RWPE2 (cell line): Measurements from ENCODE around the gene AKR7A2.

Experiments
- ATAC-seq: fragments of 200-7000 bp; cut with Tn5 transposase; 3 replicates; pipeline ENCODE4 v1.9.1; 2021; ENCODE audit warnings: low read depth
- DNase-seq: peaks from one replicate; pipeline ENCODE4 v3.0.0-alpha.2; 2020; ENCODE audit warnings: low spot score
- H3K27ac ChIP-seq: fragments of 450-650 bp; 2 replicates; pipeline ENCODE4 v1.5.1; 2017; ENCODE audit warnings: mild to moderate bottlenecking; ENCODE audit not compliant: poor library complexity, severe bottlenecking
- H3K27me3 ChIP-seq: fragments of 250-450 bp; sonication (Bioruptor Pico); 2 replicates; pipeline ENCODE4 v1.5.1; 2021; ENCODE audit warnings: mild to moderate bottlenecking, moderate library complexity; ENCODE audit not compliant: insufficient read depth, poor library complexity, severe bottlenecking
- H3K36me3 ChIP-seq: fragments of 250-450 bp; sonication (Bioruptor Pico); 2 replicates; pipeline ENCODE4 v1.5.1; 2020; ENCODE audit warnings: low read depth, mild to moderate bottlenecking, moderate library complexity
- H3K4me1 ChIP-seq: fragments of 250-450 bp; sonication (Bioruptor Pico); 2 replicates; pipeline ENCODE4 v1.5.1; 2021; ENCODE audit warnings: mild to moderate bottlenecking, moderate library complexity; ENCODE audit not compliant: insufficient read depth, poor library complexity, severe bottlenecking
- H3K4me3 ChIP-seq: fragments of 250-450 bp; sonication (Bioruptor Pico); 2 replicates; pipeline ENCODE4 v1.5.1; 2021; ENCODE audit warnings: mild to moderate bottlenecking, moderate library complexity; ENCODE audit not compliant: severe bottlenecking
- H3K9me3 ChIP-seq: fragments of 250-450 bp; sonication (Bioruptor Pico); 2 replicates; pipeline ENCODE4 v1.5.1; 2021; ENCODE audit warnings: mild to moderate bottlenecking, moderate library complexity; ENCODE audit not compliant: severe bottlenecking
- TF ChIP-seq, protein P1 (sequence below): fragments of 450-650 bp; IDR thresholded peaks from one replicate; pipeline ENCODE4 v1.5.1; 2017; ENCODE audit warnings: mild to moderate bottlenecking, moderate library complexity; ENCODE audit not compliant: poor library complexity, severe bottlenecking

The AKR7A2 gene

DNA sequence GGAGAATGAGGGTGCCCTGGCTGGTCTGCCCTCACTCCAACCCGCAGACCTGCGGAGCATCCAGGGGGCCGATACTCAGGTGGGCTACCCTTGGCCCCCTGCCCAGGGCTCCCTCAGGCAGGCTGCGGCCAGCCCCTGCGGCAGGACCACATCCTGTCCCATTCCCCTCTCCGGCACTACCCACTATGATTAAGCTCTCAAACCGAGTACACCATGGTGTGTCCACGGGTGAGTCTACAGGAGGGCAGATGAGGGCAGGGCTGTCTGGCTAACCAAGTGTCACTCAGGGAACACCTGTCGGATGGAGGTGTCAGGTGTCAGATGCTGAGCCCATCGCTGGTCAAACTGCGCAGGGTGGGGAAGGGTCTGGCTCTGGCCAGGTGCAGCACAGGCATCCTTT, 47.4 kb upstream of the AKR7A2 start:
- Histone ChIP-seq H3K9me3 (no peaks in the 10 kb centered on the region), H3K27ac (no peak overlapping the region), H3K27me3 (no peaks in the 10 kb centered on the region), H3K4me3 (no peak overlapping the region), H3K4me1 (peaks cover 30% of the 10 kb centered on the region), H3K36me3 (peaks cover 25% of the 10 kb centered on the region)
- ATAC-seq, result no peak
- TF ChIP-seq, protein P1, sequence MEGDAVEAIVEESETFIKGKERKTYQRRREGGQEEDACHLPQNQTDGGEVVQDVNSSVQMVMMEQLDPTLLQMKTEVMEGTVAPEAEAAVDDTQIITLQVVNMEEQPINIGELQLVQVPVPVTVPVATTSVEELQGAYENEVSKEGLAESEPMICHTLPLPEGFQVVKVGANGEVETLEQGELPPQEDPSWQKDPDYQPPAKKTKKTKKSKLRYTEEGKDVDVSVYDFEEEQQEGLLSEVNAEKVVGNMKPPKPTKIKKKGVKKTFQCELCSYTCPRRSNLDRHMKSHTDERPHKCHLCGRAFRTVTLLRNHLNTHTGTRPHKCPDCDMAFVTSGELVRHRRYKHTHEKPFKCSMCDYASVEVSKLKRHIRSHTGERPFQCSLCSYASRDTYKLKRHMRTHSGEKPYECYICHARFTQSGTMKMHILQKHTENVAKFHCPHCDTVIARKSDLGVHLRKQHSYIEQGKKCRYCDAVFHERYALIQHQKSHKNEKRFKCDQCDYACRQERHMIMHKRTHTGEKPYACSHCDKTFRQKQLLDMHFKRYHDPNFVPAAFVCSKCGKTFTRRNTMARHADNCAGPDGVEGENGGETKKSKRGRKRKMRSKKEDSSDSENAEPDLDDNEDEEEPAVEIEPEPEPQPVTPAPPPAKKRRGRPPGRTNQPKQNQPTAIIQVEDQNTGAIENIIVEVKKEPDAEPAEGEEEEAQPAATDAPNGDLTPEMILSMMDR, result no peak
- no peak for DNase-seq

DNA sequence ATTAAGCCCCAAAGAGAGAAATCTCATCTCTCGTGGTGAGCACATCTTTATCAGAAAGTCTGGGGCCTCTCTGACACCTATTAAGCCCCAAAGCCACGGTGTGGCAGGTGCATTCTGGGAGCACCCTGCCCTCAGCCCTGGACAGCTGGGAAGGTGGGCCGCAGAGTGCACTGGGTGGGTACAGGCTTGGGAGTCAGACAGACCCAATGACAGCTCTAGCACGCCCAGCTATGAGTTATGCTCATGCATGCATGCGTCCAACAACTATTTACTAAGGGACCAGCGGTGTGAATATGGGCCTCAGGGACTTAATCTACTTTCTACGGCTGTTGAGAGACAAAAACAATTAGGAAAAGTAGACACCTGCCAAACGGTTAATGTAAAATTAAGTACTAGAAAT, 46.8 kb upstream of the AKR7A2 start:
- TF ChIP-seq, protein P1, result no peak
- Histone ChIP-seq H3K36me3 (peaks cover 30% of the 10 kb centered on the region), H3K27ac (no peak overlapping the region), H3K4me1 (peaks cover 30% of the 10 kb centered on the region), H3K9me3 (no peaks in the 10 kb centered on the region), H3K27me3 (no peaks in the 10 kb centered on the region), H3K4me3 (no peak overlapping the region)
- DNase-seq (no peak), ATAC-seq (no peak)

DNA sequence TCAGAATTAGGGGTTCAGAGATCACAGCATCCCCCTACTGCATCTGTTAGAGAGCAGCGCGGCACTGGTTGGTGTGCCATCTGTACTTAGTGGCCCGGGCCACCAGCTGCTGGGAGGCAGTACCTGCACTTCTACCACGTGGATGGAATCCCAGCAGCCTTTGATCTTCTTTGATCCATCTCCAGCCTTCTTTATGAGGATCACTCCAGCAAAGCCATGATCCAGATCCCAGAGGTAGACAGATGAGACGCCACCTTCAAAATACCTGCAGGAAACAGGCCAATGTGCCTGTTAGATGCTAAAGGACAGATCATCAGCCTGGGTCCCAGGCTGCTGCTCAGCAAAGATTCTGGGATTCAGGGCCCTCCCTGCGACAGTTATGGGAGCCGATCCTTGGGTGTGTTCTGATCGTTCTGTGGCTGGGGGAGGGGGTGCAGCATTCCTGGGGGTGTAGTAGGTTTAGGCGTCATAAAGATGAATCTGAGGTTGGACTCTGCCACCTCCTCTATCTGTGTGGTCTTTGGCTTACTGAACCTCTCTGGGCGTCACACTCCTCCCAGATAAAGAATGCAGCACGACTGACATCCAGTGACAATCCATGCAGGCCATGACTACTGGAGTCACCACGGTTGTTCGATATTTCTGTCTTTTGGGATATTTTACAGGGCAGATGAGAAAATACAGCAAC, 45.5 kb upstream of the AKR7A2 start:
- no peak for DNase-seq
- H3K27me3 ChIP-seq, result no peaks in the 10 kb centered on the region
- peaks cover 33% of the 10 kb centered on the region for H3K36me3 ChIP-seq
- H3K9me3 ChIP-seq, result no peaks in the 10 kb centered on the region
- TF ChIP-seq, protein P1, result no peak
- no peak overlapping the region for H3K4me3 ChIP-seq
- no peak for ATAC-seq
- H3K27ac ChIP-seq, result no peak overlapping the region
- peaks cover 25% of the 10 kb centered on the region for H3K4me1 ChIP-seq

DNA sequence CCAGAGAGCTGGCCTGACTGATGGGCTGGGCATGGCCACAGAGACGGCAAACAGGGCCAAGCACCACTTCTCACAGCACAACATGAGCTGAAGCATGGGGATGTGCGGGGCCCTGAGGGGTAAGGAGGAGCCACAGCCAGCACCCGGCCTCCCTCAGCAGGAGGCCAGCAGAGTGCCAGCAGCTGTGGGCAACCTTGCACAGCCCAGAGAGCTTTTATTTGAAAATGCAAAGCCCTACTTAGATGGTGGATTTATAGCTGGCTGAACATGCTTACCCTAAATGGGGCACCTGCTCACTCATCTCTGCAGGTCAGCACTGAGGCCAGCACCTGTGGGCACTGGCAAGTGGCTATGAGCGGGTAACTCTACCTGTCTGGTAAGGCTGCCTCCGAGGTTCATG, 44.3 kb upstream of the AKR7A2 start:
- Histone ChIP-seq H3K36me3 (peaks cover 43% of the 10 kb centered on the region), H3K4me3 (no peak overlapping the region), H3K9me3 (no peaks in the 10 kb centered on the region), H3K27me3 (no peaks in the 10 kb centered on the region), H3K4me1 (peaks cover 13% of the 10 kb centered on the region), H3K27ac (no peak overlapping the region)
- TF ChIP-seq, protein P1, result no peak
- ATAC-seq, result no peak
- DNase-seq, result no peak

DNA sequence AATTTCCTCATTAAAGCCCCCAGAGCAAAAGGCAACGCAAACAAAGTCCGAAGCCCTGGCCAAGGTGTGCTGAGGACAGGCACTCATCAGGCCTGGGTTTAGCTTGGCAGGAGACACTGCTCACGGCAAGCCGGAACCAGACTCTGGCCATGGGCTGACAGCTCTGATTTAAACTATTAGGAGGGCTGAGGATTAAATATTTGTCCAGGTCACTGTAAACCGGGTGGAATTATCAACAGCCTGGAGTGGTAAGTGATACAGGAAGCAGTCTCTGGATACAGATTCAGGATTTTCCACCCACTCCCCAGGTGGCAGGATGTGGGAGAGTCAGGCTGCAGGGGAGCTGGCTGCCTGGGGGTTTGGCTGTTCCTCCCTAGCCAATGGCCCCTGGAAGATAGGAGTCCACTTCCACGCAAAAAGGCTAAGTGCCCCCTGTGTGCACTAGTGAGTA, 42.6 kb upstream of the AKR7A2 start:
- Histone ChIP-seq H3K4me1 (no peaks in the 10 kb centered on the region), H3K36me3 (peaks cover 53% of the 10 kb centered on the region), H3K4me3 (no peak overlapping the region), H3K27me3 (no peaks in the 10 kb centered on the region), H3K27ac (no peak overlapping the region), H3K9me3 (no peaks in the 10 kb centered on the region)
- DNase-seq (no peak), ATAC-seq (no peak)
- TF ChIP-seq, protein P1, result no peak
